Testis (tissue), 2 donors: ENCODE measurements around the gene ZNF574.

Experiments used
- POLR2A ChIP-seq: fragments of 450-650 bp; IDR thresholded peaks from one replicate; pipeline ENCODE4 v1.6.1; 2017; ENCODE audit warnings: antibody characterized with exemption, mild to moderate bottlenecking, moderate library complexity
- TF ChIP-seq, protein P1 (sequence below), 3 experiments: fragments of 450-650 bp in 2 of 3; fragments of 200-600 bp in 1 of 3; sonication (generic) in 1 of 3; IDR thresholded peaks; one replicate each; pipeline ENCODE4 v1.5.1; 2016 to 2019; ENCODE audit warnings: antibody characterized with exemption in 3 of 3, mild to moderate bottlenecking in 2 of 3, moderate library complexity in 1 of 3

DNA sequence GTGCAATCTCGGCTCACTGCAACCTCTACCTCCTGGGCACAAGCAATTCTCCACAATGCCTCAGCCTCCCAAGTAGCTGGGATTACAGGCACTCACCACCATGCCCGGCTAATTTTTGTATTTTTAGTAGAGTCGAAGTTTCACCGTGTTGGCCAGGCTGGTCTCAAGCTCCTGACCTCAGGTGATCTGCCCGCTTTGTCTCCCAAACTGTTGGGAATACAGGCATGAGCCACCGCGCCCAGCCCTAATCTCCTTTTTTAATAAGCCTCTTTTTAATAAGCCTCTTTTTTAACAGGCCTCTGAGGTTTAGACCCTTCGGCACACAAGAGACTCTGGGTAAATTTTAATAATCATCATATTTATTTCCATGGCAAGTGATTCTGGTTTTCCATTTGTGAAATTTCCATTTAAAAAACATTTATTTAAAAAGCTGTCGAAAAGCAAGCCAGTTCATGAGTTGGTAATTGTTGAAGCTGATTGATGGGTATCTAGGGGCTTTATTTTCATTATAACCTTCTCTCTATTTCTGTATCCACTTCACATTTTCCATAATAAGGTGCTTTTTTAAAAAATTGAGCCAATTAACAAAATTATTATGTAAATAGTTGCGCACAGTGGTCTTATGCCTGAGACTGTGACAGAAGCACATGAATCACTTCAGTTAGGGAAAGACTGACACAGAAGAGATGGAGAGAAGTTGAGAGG lies 44.5 kb downstream of the ZNF574 start:
- TF ChIP-seq, protein P1, sequence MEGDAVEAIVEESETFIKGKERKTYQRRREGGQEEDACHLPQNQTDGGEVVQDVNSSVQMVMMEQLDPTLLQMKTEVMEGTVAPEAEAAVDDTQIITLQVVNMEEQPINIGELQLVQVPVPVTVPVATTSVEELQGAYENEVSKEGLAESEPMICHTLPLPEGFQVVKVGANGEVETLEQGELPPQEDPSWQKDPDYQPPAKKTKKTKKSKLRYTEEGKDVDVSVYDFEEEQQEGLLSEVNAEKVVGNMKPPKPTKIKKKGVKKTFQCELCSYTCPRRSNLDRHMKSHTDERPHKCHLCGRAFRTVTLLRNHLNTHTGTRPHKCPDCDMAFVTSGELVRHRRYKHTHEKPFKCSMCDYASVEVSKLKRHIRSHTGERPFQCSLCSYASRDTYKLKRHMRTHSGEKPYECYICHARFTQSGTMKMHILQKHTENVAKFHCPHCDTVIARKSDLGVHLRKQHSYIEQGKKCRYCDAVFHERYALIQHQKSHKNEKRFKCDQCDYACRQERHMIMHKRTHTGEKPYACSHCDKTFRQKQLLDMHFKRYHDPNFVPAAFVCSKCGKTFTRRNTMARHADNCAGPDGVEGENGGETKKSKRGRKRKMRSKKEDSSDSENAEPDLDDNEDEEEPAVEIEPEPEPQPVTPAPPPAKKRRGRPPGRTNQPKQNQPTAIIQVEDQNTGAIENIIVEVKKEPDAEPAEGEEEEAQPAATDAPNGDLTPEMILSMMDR (IDR thresholded peaks at IDR 0.05): no peak
- TF ChIP-seq POLR2A: no peak
